Activated naive CD4-positive, alpha-beta T cell treated with anti-CD3 and anti-CD28 coated beads for 36 hours (primary cell): ENCODE measurements around the gene GRB10. TPM values are rescaled to one million over a fixed set of nuclear protein-coding genes. Genes with fewer than 3 reads are reported as not detected.

Source experiments
- CTCF ChIA-PET: fragments of 350-600 bp; sonication (Branson Sonifier 250); formaldehyde crosslinking; loops from one replicate; lab custom pipeline; 2021; ENCODE audit warnings: antibody characterized with exemption; lab: Charles Lee
- DNase-seq: peaks from one replicate; pipeline ENCODE4 v3.0.0-alpha.2; 2020
- H3K27ac Mint-ChIP-seq: one replicate; pipeline ENCODE4 v1.8.0; 2021; ENCODE audit warnings: mild to moderate bottlenecking, mixed read lengths
- H3K27me3 Mint-ChIP-seq: one replicate; pipeline ENCODE4 v1.8.0; 2021; ENCODE audit warnings: low read depth, mixed read lengths
- H3K36me3 Mint-ChIP-seq: one replicate; pipeline ENCODE4 v1.8.0; 2021; ENCODE audit warnings: low read depth, mixed read lengths
- H3K4me1 Mint-ChIP-seq: one replicate; pipeline ENCODE4 v1.8.0; 2021; ENCODE audit warnings: low read depth, mixed read lengths
- H3K4me3 Mint-ChIP-seq: one replicate; pipeline ENCODE4 v1.8.0; 2021; ENCODE audit warnings: mild to moderate bottlenecking, moderate library complexity, mixed read lengths
- H3K9me3 Mint-ChIP-seq: one replicate; pipeline ENCODE4 v1.8.0; 2021; ENCODE audit warnings: mixed read lengths
- intact Hi-C: fragments of 100-400 bp; cut with micrococcal nuclease; formaldehyde crosslinking; loops from one replicate; pipeline ENCODE4 v1.15.1; 2023
- total RNA-seq, 2 experiments: library from RNA; stranded (reverse); gene quantifications; one replicate each; pipeline ENCODE4 v1.2.3, GENCODE V29; 2021

Gene GRB10
- total RNA-seq, 2 experiments from 2014 or later, result 24.3 to 30.4 TPM

DNA sequence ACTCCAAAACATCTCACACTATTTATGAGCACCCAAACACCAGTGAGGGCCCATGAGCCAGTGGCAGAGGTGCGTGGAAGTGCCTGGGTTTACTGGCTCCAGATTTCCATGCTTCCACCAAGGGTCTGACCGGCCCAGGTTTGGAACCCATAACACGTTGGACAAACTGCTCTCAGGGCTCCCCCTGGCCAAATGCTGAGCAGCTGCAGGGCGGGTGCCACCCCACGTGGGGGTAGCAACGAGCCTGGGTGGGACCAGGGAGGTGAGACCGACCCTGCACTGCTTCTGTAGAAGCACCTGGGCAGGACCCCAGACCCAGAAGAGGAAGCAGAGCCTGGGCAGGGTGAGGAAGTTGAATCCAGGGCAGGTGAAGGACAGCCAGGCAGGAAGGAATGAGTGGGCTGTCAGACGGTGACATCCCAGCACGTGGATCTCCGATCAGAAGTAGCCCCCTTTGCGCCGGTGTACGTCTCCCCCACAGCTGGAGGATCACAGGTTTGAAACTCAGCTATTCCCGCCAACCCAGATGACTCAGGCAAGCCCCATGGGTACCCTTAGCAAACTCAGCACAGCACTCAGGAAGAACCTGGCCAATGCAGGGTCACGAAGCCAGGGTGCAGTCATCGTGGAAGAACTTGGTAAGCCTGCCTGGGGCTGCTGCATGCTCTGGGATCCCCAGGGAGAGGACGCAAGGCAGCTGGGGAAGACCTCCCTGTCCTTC lies 117.1 kb downstream of the GRB10 start:
- Mint-ChIP-seq H3K4me1 (peaks cover 51% of the 10 kb centered on the region), H3K36me3 (peaks cover 6% of the 10 kb centered on the region), H3K27ac (no peak overlapping the region), H3K27me3 (no peaks in the 10 kb centered on the region), H3K9me3 (no peaks in the 10 kb centered on the region), H3K4me3 (no peak overlapping the region)
- intact Hi-C loops, result loop anchor here (2.0 kb wide), 1 partner anchor 167 kb away; no protein-coding TSS in a partner anchor
- DNase-seq, result no peak
- CTCF ChIA-PET, result interaction anchor here (0.8 kb wide), 1 partner anchor 197 kb away, joined by 4 read pairs; no protein-coding TSS in a partner anchor

DNA sequence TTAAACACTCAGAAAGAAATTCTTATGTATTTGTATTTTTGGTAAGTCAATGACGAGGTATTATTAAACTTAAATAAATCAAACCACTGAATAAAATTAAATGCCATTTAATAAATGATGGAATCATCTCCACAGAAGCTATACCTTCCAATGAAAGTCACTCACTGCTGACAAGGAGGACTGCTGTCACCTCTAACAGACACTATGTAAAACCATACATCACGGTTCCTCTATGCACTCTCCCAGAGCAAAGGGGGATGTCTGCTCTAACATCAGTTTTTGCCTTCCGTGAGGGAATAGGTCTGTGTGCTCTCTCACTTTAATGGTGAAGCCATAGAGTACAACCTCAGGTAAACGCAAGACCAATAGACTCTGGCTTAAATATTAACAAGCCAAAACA lies 117.8 kb downstream of the GRB10 start:
- CTCF ChIA-PET, result no interaction called here

DNA sequence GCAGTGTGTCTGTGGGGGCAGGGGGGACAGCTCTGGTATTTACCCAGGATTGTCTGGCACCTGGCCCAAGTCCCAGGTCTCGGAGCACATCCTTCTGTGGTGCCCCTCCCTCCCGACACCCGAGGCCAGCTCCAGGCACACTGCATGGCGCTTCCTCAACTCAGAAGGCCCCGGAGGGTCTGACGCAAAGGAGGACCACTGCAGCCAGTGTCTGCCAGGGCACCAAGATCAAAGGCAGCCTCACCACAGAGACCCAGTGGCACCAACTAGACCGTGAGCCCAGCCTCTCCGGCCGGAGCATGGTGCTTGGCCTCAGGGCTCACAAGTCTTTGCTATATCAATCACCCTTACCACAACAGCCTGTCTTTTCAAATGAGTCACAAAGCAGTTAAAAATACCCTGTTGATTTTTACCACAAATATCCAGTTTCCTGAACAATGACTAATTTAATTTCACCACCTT lies 118.2 kb downstream of the GRB10 start:
- CTCF ChIA-PET, result interaction anchor here (1.0 to 1.4 kb wide), 2 partner anchors 14 to 196 kb away, joined by 3 to 4 read pairs; no protein-coding TSS in a partner anchor
- no peak overlapping the region for H3K4me3 Mint-ChIP-seq
- H3K9me3 Mint-ChIP-seq, result no peaks in the 10 kb centered on the region
- no peaks in the 10 kb centered on the region for H3K27me3 Mint-ChIP-seq
- H3K36me3 Mint-ChIP-seq, result peaks cover 3% of the 10 kb centered on the region
- peaks cover 62% of the 10 kb centered on the region for H3K4me1 Mint-ChIP-seq
- intact Hi-C loops, result loop anchor here (1.0 to 5.0 kb wide), 12 partner anchors 54 to 517 kb away; no protein-coding TSS in a partner anchor
- no peak overlapping the region for H3K27ac Mint-ChIP-seq
- peak; percentile 47 for DNase-seq

More for the DNA sequence above, 117.8 kb downstream of the GRB10 start:
- no peak for DNase-seq
- Mint-ChIP-seq H3K36me3 (peaks cover 6% of the 10 kb centered on the region), H3K9me3 (no peaks in the 10 kb centered on the region), H3K27ac (no peak overlapping the region), H3K4me3 (no peak overlapping the region), H3K27me3 (no peaks in the 10 kb centered on the region), H3K4me1 (peaks cover 58% of the 10 kb centered on the region)
- intact Hi-C loops, result loop anchor here (1.0 to 5.0 kb wide), 12 partner anchors 55 to 518 kb away; no protein-coding TSS in a partner anchor

DNA sequence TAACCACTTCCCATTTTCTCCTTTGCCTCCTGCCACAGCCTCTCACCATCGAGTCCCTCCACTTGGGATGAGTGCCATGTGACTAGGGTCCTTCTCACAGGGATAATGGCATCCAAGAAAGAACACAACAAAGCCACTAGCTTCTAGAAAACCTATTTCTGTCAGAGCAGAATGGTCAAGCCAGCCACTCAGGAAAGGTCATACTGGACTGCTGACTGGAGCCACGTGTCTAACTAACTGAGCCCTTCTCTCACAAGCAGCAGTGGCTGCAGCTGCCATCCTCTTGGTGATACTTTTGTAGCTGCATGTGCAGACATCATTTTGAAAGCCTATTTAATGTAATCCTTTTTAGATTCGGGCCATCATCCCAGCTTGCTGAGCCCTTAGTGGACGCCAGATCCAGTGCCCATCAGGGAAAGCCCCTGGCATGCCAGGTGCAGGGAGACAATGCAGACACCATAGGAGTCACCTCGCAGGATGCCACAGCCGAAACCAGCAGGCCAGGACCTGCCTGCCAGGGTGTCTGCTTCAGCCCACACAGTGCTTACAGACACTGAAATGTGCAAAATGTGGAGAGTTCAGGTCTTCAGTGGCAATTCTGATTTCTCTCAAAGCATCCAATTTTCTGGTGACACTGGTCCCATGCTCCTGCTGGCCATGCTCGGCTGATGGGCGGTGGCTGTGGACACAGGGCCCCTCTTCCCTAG lies 119.1 kb downstream of the GRB10 start:
- Mint-ChIP-seq H3K36me3 (peaks cover 1% of the 10 kb centered on the region), H3K4me3 (no peak overlapping the region), H3K9me3 (no peaks in the 10 kb centered on the region), H3K4me1 (peaks cover 62% of the 10 kb centered on the region), H3K27me3 (no peaks in the 10 kb centered on the region), H3K27ac (no peak overlapping the region)
- CTCF ChIA-PET, result interaction anchor here (1.0 to 1.4 kb wide), 2 partner anchors 15 to 195 kb away, joined by 3 to 4 read pairs; no protein-coding TSS in a partner anchor
- DNase-seq, result no peak
- intact Hi-C loops, result loop anchor here (1.0 to 5.0 kb wide), 12 partner anchors 53 to 516 kb away; no protein-coding TSS in a partner anchor

DNA sequence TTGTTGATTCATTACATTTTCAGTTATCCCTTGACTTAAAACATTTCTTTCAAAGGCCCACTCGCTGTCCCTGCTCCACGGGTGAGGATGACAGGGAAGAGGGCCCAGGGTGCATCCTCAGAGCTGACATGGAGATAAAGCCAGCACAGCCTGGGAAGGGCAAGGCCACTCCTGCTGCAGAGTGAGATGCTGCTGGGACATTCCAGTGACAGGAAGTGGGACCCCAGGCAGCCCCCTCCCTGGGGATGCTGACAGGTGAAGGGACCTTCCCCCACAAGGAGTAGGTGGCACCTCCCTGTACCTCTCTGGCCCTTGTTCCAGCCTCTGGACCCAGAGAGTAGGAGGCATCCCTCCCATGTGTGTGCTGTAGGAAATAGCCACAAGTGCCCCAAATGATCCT lies 119.7 kb downstream of the GRB10 start:
- Mint-ChIP-seq H3K4me1 (peaks cover 62% of the 10 kb centered on the region), H3K27ac (no peak overlapping the region), H3K4me3 (no peak overlapping the region), H3K9me3 (no peaks in the 10 kb centered on the region), H3K36me3 (peaks cover 1% of the 10 kb centered on the region), H3K27me3 (no peaks in the 10 kb centered on the region)
- intact Hi-C loops, result loop anchor here (5.0 kb wide), 6 partner anchors 79 to 516 kb away; no protein-coding TSS in a partner anchor
- DNase-seq, result no peak
- CTCF ChIA-PET, result interaction anchor here (1.4 to 3.2 kb wide), 2 partner anchors 195 kb away, joined by 3 to 13 read pairs; no protein-coding TSS in a partner anchor

DNA sequence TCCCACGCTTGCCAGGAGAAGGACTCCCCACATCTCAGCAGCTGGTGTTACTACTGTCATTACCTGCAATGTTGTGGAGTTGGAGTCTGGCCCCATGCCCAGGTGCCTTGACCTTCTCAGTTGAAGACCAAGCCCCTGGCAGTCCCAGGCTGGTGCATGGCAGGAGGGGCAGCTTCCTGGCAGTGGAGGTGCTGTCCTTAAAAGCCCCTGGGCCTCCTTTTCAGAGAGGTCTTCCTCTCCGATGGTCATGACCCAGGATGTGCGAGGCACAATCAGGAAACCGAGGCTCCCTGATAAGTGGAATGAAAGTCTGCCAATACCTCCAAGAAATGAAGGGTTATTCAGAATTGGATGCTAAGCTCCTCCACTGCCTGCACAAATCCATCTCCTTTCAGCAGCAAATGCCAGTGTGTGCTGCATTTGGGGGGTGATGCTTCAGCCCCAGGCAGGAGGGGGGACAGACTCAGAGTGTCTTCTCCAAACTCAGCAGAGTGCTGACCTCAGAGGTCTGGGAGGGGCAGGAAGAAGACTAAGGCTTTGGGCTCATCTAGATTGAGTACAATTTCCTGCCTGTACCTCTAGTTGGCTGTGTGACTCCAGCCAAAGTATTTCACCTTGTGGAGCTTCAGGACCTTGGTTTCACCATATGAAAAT lies 120.5 kb downstream of the GRB10 start:
- CTCF ChIA-PET, result interaction anchor here (3.1 to 3.2 kb wide), 2 partner anchors 30 to 194 kb away, joined by 11 to 13 read pairs; no protein-coding TSS in a partner anchor
- Mint-ChIP-seq H3K27me3 (no peaks in the 10 kb centered on the region), H3K36me3 (peaks cover 1% of the 10 kb centered on the region), H3K9me3 (no peaks in the 10 kb centered on the region), H3K4me3 (no peak overlapping the region), H3K27ac (no peak overlapping the region), H3K4me1 (peaks cover 62% of the 10 kb centered on the region)
- intact Hi-C loops, result loop anchor here (5.0 kb wide), 6 partner anchors 80 to 515 kb away; no protein-coding TSS in a partner anchor
- peak; percentile 55 for DNase-seq

DNA sequence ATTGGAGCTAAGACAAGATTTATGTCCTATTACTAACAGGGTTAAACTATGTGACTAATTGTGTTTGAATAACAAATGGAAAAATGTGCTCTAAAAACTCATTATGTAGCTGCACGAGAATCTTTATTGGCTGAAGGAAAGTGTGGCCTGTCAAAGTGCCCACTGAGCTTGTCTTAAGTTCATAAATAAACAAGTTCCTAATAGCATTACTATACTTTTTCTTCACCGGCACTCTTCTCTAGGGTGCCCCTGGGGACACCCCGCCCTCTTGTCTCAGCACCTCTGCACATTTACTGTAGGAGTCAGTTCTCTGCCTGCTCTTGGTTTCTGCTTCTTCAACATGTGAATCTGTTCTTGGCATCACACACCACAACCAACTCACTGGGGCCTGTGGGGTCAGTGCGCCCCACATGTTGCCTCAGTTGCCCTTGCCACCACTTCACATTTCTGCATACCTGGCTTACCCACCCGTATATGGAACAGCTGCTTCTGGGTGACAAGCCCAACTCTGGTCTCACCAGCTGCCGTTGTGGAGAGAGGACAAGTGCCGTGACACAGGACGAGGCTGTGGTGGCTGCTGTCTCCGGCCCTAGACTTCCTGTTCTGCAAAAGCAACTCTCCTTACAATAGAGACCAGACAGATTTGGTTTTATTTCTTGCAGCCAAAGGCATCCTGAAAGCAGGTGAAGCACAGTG lies 121.2 kb downstream of the GRB10 start:
- intact Hi-C loops, result loop anchor here (2.0 to 5.0 kb wide), 9 partner anchors 29 to 569 kb away; partner anchors contain the start of gene ZPBP
- peaks cover 62% of the 10 kb centered on the region for H3K4me1 Mint-ChIP-seq
- peaks cover 1% of the 10 kb centered on the region for H3K36me3 Mint-ChIP-seq
- H3K4me3 Mint-ChIP-seq, result no peak overlapping the region
- CTCF ChIA-PET, result interaction anchor here (1.0 to 3.2 kb wide), 4 partner anchors 15 to 194 kb away, joined by 3 to 13 read pairs (median 8); no protein-coding TSS in a partner anchor
- DNase-seq, result peak; percentile 32
- H3K27ac Mint-ChIP-seq, result no peak overlapping the region
- no peaks in the 10 kb centered on the region for H3K9me3 Mint-ChIP-seq
- H3K27me3 Mint-ChIP-seq, result no peaks in the 10 kb centered on the region

DNA sequence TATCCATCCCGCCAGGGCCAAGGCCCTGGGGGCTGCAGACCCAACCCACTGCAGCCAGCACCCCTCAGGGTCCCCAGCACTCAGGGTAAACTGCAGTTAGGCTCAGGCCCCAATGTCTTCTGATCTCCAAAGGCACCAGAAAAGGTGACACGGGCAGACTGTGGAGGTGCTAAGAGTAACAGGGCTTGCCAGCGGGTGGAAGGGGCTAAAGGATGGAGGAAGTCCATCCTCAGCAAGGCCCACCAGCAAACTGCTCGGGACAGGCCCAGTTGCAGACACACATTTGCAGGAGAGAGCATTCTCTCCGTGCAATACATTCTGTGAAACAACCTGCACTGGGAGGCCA lies 121.9 kb downstream of the GRB10 start:
- Mint-ChIP-seq H3K4me1 (peaks cover 62% of the 10 kb centered on the region), H3K27me3 (no peaks in the 10 kb centered on the region), H3K9me3 (no peaks in the 10 kb centered on the region), H3K27ac (no peak overlapping the region), H3K4me3 (no peak overlapping the region), H3K36me3 (peaks cover 1% of the 10 kb centered on the region)
- intact Hi-C loops, result loop anchor here (1.0 to 5.0 kb wide), 10 partner anchors 28 to 568 kb away; partner anchors contain the start of gene ZPBP
- DNase-seq, result no peak
- CTCF ChIA-PET, result interaction anchor here (1.0 to 3.2 kb wide), 4 partner anchors 15 to 193 kb away, joined by 3 to 13 read pairs (median 8); no protein-coding TSS in a partner anchor

DNA sequence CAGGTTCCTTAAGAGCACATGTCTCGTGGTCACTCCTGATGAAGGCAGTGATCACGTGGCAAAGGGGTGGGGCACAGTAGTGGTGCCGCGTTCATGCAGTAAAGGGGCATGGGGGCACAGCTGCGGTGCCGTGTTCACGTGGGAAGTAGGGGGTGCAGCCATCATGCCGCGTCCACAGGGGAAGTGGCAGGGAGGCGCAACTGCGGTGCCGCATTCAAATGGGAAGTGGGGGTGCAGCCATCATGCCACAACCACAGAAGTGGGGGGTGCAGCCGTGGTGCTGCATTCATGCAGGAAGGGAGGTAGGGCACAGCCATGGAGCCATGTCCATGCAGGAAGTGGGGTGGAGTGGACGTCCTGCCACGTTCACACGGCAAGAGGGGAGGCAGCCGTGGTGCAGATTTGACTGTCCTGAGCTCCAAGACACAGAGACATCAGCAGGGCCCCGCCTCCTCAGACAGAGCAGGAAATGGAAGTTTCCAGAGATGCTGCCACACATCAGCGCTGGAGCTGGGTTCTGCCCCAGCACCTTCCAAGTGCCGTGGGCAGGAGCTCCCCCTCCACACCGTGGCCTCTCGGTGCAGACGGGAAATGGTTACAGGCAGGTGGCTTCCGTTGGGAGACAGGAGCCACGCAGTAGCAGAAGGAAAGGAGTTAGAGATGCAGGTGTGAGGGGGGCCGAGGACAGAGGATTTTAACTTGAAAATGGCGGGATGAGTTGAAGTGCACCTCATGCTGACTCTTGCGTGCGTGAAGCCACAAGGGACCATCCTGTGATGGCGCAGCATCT lies 122.5 kb downstream of the GRB10 start:
- H3K36me3 Mint-ChIP-seq, result peaks cover 1% of the 10 kb centered on the region
- H3K4me1 Mint-ChIP-seq, result peaks cover 56% of the 10 kb centered on the region
- CTCF ChIA-PET, result interaction anchor here (1.5 to 3.2 kb wide), 4 partner anchors 14 to 192 kb away, joined by 3 to 13 read pairs (median 8); no protein-coding TSS in a partner anchor
- peak overlapping the region; percentile 30 for H3K27ac Mint-ChIP-seq
- intact Hi-C loops, result loop anchor here (1.0 to 5.0 kb wide), 10 partner anchors 27 to 567 kb away; partner anchors contain the start of gene ZPBP
- H3K9me3 Mint-ChIP-seq, result no peaks in the 10 kb centered on the region
- peak overlapping the region; percentile 33 for H3K4me3 Mint-ChIP-seq
- H3K27me3 Mint-ChIP-seq, result no peaks in the 10 kb centered on the region
- DNase-seq, result peak; percentile 83

DNA sequence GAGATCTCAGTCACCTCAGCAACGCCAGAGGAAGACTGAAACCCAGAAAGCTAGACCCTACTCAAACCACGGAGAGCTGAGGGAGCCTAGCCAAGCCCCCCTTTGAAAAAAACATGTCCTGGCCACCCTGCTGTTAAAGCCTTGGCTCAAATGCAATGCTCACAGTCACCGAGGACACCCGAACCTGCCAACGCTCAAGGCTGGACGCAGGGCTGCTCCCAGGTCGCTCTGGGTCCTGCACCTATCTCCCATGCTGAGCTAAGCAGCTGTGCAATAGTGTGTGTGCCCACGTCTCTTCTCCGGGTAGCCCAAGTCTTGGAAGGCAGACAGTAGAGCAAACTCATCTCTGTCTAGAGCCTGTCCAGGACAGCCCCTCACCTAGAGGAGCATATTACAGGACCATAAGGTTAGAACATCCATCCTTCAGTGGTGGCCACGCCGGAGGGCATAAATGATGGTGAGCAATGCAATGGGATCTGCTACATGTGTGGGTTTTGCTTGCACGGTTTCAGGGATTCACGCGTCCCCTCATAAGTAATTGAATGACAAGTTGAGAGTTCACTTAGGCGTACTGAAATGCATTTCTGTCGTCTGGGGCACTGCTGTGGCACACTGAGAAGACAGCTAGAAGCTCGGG lies 123.2 kb downstream of the GRB10 start:
- intact Hi-C loops, result no loop called here
- no peak overlapping the region for H3K4me3 Mint-ChIP-seq

More for the DNA sequence above, 123.2 kb downstream of the GRB10 start:
- H3K9me3 Mint-ChIP-seq, result no peaks in the 10 kb centered on the region
- H3K4me1 Mint-ChIP-seq, result peaks cover 48% of the 10 kb centered on the region
- no peak overlapping the region for H3K27ac Mint-ChIP-seq
- H3K27me3 Mint-ChIP-seq, result no peaks in the 10 kb centered on the region
- H3K36me3 Mint-ChIP-seq, result peaks cover 1% of the 10 kb centered on the region
- no peak for DNase-seq
- CTCF ChIA-PET, result interaction anchor here (1.6 to 3.2 kb wide), 3 partner anchors 20 to 191 kb away, joined by 3 to 13 read pairs (median 11); no protein-coding TSS in a partner anchor
